SH-SY5Y (cell line): ENCODE data around the gene SCD5.

Experiments
- GATA2 ChIP-seq: IDR thresholded peaks from 2 replicates; pipeline ENCODE4 v1.6.1; 2011; ENCODE audit warnings: mild to moderate bottlenecking, low read depth, low read length
- GATA3 ChIP-seq: IDR thresholded peaks from 2 replicates; pipeline ENCODE4 v1.6.1; 2011; ENCODE audit warnings: low read depth, mild to moderate bottlenecking, low read length, moderate library complexity

Gene SCD5

GRCh38 chr4:82739287-82740190 is 59.1 kb downstream of the SCD5 start:
- TF ChIP-seq GATA2 = no peak
- TF ChIP-seq GATA3 = no peak

GRCh38 chr4:82737354-82737753 is 61.2 kb downstream of the SCD5 start:
- no peak for TF ChIP-seq GATA2

GRCh38 chr4:82733636-82734035 is 65.0 kb downstream of the SCD5 start:
- no peak for TF ChIP-seq GATA3
- TF ChIP-seq GATA2 = no peak

GRCh38 chr4:82728301-82728700 is 70.3 kb downstream of the SCD5 start:
- TF ChIP-seq GATA3 = no peak
- no peak for TF ChIP-seq GATA2

- TF ChIP-seq GATA3 (no peak), GATA2 (no peak)
Measured at GRCh38 chr4:82726596-82726995, 72.0 kb downstream of the SCD5 start.

- TF ChIP-seq GATA2 (no peak), GATA3 (no peak)
Measured at GRCh38 chr4:82721819-82722423, 76.7 kb downstream of the SCD5 start.

GRCh38 chr4:82718162-82718940 is 80.2 kb downstream of the SCD5 start:
- TF ChIP-seq GATA3 (no peak), GATA2 (no peak)

- no peak for TF ChIP-seq GATA3
- no peak for TF ChIP-seq GATA2
Measured at GRCh38 chr4:82715731-82716617, 82.6 kb downstream of the SCD5 start.

- TF ChIP-seq GATA3 = no peak
- no peak for TF ChIP-seq GATA2
Measured at GRCh38 chr4:82713856-82714255, 84.7 kb downstream of the SCD5 start.

GRCh38 chr4:82712561-82712960 is 86.0 kb downstream of the SCD5 start:
- TF ChIP-seq GATA2 (no peak), GATA3 (no peak)

- no peak for TF ChIP-seq GATA3
- TF ChIP-seq GATA2 = no peak
Measured at GRCh38 chr4:82711158-82711785, 87.3 kb downstream of the SCD5 start.

- TF ChIP-seq GATA3 (no peak), GATA2 (no peak)
Measured at GRCh38 chr4:82710197-82710929, 88.2 kb downstream of the SCD5 start.

- TF ChIP-seq GATA2 (no peak), GATA3 (no peak)
Measured at GRCh38 chr4:82708982-82709381, 89.6 kb downstream of the SCD5 start.
